ENCODE measurements around the gene MOGAT2. TPM values are rescaled to one million over a fixed set of nuclear protein-coding genes. Genes with fewer than 3 reads are reported as not detected.

MOGAT2 gene
- total RNA-seq, 1 donor = not detected

GRCh38 chr11:75722669-75723042 is 5.0 kb downstream of the MOGAT2 start:
- Histone ChIP-seq H3K4me2 (ENCODE audit: insufficient read depth, low read length) (no peak overlapping the region), H3K79me2 (ENCODE audit: insufficient read depth, low read length) (no peaks in the 10 kb centered on the region), H4K20me1 (ENCODE audit: insufficient read depth, low read length) (no peaks in the 10 kb centered on the region), H3K27ac (ENCODE audit: low read depth, low read length) (no peak overlapping the region), H3K9me3 (ENCODE audit: low read depth, low read length) (no peaks in the 10 kb centered on the region), H3K27me3 (ENCODE audit: insufficient read depth, low read length) (peaks cover 9% of the 10 kb centered on the region), H3K4me1 (ENCODE audit: insufficient read depth, low read length) (no peaks in the 10 kb centered on the region), H2AFZ (ENCODE audit: low read length) (peak overlapping the region; percentile 18), H3K4me3 (ENCODE audit: insufficient read depth, low read length) (no peak overlapping the region), H3K36me3 (ENCODE audit: insufficient read depth, low read length) (no peaks in the 10 kb centered on the region)
- no peak for TF ChIP-seq CTCF (IDR thresholded peaks at IDR 0.05; ENCODE audit: extremely low read depth, low read depth, low read length)
- DNase-seq (ENCODE audit: insufficient read length, low spot score, missing footprints) = no peak

- no peak overlapping the region for H3K4me2 ChIP-seq (ENCODE audit: insufficient read depth, low read length)
- no peak overlapping the region for H3K27ac ChIP-seq (ENCODE audit: low read depth, low read length)
- H3K4me3 ChIP-seq (ENCODE audit: insufficient read depth, low read length) = no peak overlapping the region
- no peak for TF ChIP-seq CTCF (IDR thresholded peaks at IDR 0.05; ENCODE audit: extremely low read depth, low read depth, low read length)
- H3K9me3 ChIP-seq (ENCODE audit: low read depth, low read length) = no peaks in the 10 kb centered on the region
- no peaks in the 10 kb centered on the region for H3K36me3 ChIP-seq (ENCODE audit: insufficient read depth, low read length)
- H2AFZ ChIP-seq (ENCODE audit: low read length) = no peak overlapping the region
- DNase-seq (ENCODE audit: insufficient read length, low spot score, missing footprints) = no peak
- H3K79me2 ChIP-seq (ENCODE audit: insufficient read depth, low read length) = no peaks in the 10 kb centered on the region
- H3K27me3 ChIP-seq (ENCODE audit: insufficient read depth, low read length) = peaks cover 5% of the 10 kb centered on the region
- no peaks in the 10 kb centered on the region for H3K4me1 ChIP-seq (ENCODE audit: insufficient read depth, low read length)
- H4K20me1 ChIP-seq (ENCODE audit: insufficient read depth, low read length) = no peaks in the 10 kb centered on the region
These were observed 8.1 kb downstream of the MOGAT2 start for GRCh38 chr11:75725547-75726320.

- no peaks in the 10 kb centered on the region for H3K36me3 ChIP-seq (ENCODE audit: insufficient read depth, low read length)
- peaks cover 5% of the 10 kb centered on the region for H3K27me3 ChIP-seq (ENCODE audit: insufficient read depth, low read length)
- no peaks in the 10 kb centered on the region for H3K4me1 ChIP-seq (ENCODE audit: insufficient read depth, low read length)
- no peak overlapping the region for H2AFZ ChIP-seq (ENCODE audit: low read length)
- H3K4me2 ChIP-seq (ENCODE audit: insufficient read depth, low read length) = no peak overlapping the region
- DNase-seq (ENCODE audit: insufficient read length, low spot score, missing footprints) = no peak
- H3K9me3 ChIP-seq (ENCODE audit: low read depth, low read length) = no peaks in the 10 kb centered on the region
- no peak overlapping the region for H3K4me3 ChIP-seq (ENCODE audit: insufficient read depth, low read length)
- H3K27ac ChIP-seq (ENCODE audit: low read depth, low read length) = no peak overlapping the region
- no peak for TF ChIP-seq CTCF (IDR thresholded peaks at IDR 0.05; ENCODE audit: extremely low read depth, low read depth, low read length)
- no peaks in the 10 kb centered on the region for H4K20me1 ChIP-seq (ENCODE audit: insufficient read depth, low read length)
- no peaks in the 10 kb centered on the region for H3K79me2 ChIP-seq (ENCODE audit: insufficient read depth, low read length)
These were observed 11.4 kb downstream of the MOGAT2 start for GRCh38 chr11:75728992-75729391.

- no peak overlapping the region for H2AFZ ChIP-seq (ENCODE audit: low read length)
- DNase-seq (ENCODE audit: insufficient read length, low spot score, missing footprints) = no peak
- no peaks in the 10 kb centered on the region for H4K20me1 ChIP-seq (ENCODE audit: insufficient read depth, low read length)
- no peaks in the 10 kb centered on the region for H3K79me2 ChIP-seq (ENCODE audit: insufficient read depth, low read length)
- no peak for TF ChIP-seq CTCF (IDR thresholded peaks at IDR 0.05; ENCODE audit: extremely low read depth, low read depth, low read length)
- no peak overlapping the region for H3K27ac ChIP-seq (ENCODE audit: low read depth, low read length)
- no peak overlapping the region for H3K4me2 ChIP-seq (ENCODE audit: insufficient read depth, low read length)
- H3K9me3 ChIP-seq (ENCODE audit: low read depth, low read length) = no peaks in the 10 kb centered on the region
- H3K27me3 ChIP-seq (ENCODE audit: insufficient read depth, low read length) = peaks cover 8% of the 10 kb centered on the region
- H3K4me1 ChIP-seq (ENCODE audit: insufficient read depth, low read length) = no peaks in the 10 kb centered on the region
- no peaks in the 10 kb centered on the region for H3K36me3 ChIP-seq (ENCODE audit: insufficient read depth, low read length)
- H3K4me3 ChIP-seq (ENCODE audit: insufficient read depth, low read length) = no peak overlapping the region
These were observed 13.5 kb downstream of the MOGAT2 start for GRCh38 chr11:75731095-75731494.
